Progenitor cell of endocrine pancreas (in vitro differentiated cells): ENCODE data around the gene MAG. TPM values are rescaled to one million over a fixed set of nuclear protein-coding genes. Genes with fewer than 3 reads are reported as not detected.

ENCODE experiments used
- DNase-seq: peaks from one replicate; pipeline ENCODE4 v3.0.0; 2021; ENCODE audit warnings: low spot score; ENCODE audit not compliant: unreplicated experiment
- H3K27ac Mint-ChIP-seq: 2 replicates; pipeline ENCODE4 v1.8.0; 2021; ENCODE audit warnings: mild to moderate bottlenecking, moderate library complexity, mixed read lengths
- H3K27me3 Mint-ChIP-seq: 2 replicates; pipeline ENCODE4 v1.8.0; 2021; ENCODE audit warnings: mixed read lengths
- H3K36me3 Mint-ChIP-seq: 2 replicates; pipeline ENCODE4 v1.8.0; 2022; ENCODE audit warnings: mixed read lengths; ENCODE audit not compliant: insufficient read depth
- H3K4me1 Mint-ChIP-seq: 2 replicates; pipeline ENCODE4 v1.8.0; 2021; ENCODE audit warnings: low read depth, mixed read lengths
- H3K4me3 Mint-ChIP-seq: 2 replicates; pipeline ENCODE4 v1.8.0; 2021; ENCODE audit warnings: low read depth, mild to moderate bottlenecking, moderate library complexity, mixed read lengths
- H3K9me3 Mint-ChIP-seq: 2 replicates; pipeline ENCODE4 v1.8.0; 2021; ENCODE audit warnings: low read depth, mixed read lengths
- total RNA-seq: library from RNA; stranded (reverse); gene quantifications from 2 replicates; pipeline ENCODE4 v1.2.1, GENCODE V29; 2021
- TF ChIP-seq, protein P1 (sequence below): fragments of 200-600 bp; sonication (generic); IDR thresholded peaks from one replicate; pipeline ENCODE4 v1.5.0; 2021; ENCODE audit warnings: antibody characterized with exemption, mild to moderate bottlenecking; ENCODE audit not compliant: unreplicated experiment

MAG gene
- total RNA-seq, 1 donor from 2014 or later = 1.4 TPM

GRCh38 chr19:35295792-35296462 lies 4.0 kb downstream of the MAG start:
- H3K36me3 Mint-ChIP-seq = no peaks in the 10 kb centered on the region
- DNase-seq = no peak
- H3K27ac Mint-ChIP-seq = no peak overlapping the region
- H3K27me3 Mint-ChIP-seq = peaks cover 19% of the 10 kb centered on the region
- no peaks in the 10 kb centered on the region for H3K4me1 Mint-ChIP-seq
- no peaks in the 10 kb centered on the region for H3K9me3 Mint-ChIP-seq
- H3K4me3 Mint-ChIP-seq = no peak overlapping the region
- TF ChIP-seq, protein P1, sequence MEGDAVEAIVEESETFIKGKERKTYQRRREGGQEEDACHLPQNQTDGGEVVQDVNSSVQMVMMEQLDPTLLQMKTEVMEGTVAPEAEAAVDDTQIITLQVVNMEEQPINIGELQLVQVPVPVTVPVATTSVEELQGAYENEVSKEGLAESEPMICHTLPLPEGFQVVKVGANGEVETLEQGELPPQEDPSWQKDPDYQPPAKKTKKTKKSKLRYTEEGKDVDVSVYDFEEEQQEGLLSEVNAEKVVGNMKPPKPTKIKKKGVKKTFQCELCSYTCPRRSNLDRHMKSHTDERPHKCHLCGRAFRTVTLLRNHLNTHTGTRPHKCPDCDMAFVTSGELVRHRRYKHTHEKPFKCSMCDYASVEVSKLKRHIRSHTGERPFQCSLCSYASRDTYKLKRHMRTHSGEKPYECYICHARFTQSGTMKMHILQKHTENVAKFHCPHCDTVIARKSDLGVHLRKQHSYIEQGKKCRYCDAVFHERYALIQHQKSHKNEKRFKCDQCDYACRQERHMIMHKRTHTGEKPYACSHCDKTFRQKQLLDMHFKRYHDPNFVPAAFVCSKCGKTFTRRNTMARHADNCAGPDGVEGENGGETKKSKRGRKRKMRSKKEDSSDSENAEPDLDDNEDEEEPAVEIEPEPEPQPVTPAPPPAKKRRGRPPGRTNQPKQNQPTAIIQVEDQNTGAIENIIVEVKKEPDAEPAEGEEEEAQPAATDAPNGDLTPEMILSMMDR = no peak

DNA sequence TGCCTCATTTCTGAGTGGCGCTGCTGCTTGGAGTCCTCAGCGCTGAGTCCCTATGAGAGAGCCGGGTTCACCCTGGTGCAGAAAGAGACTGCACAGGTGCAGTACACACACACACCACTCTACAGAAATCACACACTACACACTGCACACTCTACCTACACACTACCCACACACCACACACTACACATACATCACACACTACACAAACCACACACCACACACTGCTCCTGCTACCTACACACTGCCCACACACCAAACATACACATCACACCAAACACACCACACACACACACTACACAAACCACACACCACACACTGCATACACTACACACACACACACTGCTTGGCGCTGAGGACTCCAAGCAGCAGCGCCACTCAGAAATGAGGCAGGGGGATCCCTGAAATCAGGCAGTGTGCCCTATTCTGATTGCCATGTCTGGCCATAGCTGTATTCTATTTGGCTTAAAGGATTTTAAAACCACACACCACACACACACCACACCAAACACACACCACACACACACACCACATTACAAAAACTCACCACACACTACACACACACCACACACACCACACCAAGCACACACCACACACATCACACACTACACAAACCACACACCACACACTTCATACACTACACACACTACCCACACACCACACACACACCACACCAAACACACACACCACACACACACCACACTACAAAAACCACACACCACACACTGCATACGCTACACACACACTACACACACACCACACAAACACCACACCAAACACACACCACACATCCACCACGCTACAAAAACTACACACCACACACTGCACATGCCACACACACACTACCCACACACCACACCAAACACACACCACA lies 4.9 kb downstream of the MAG start:
- TF ChIP-seq, protein P1 = no peak
- H3K4me1 Mint-ChIP-seq = no peaks in the 10 kb centered on the region
- H3K4me3 Mint-ChIP-seq = no peak overlapping the region
- no peaks in the 10 kb centered on the region for H3K9me3 Mint-ChIP-seq
- no peak overlapping the region for H3K27ac Mint-ChIP-seq
- no peaks in the 10 kb centered on the region for H3K36me3 Mint-ChIP-seq
- no peak for DNase-seq
- peaks cover 17% of the 10 kb centered on the region for H3K27me3 Mint-ChIP-seq

DNA sequence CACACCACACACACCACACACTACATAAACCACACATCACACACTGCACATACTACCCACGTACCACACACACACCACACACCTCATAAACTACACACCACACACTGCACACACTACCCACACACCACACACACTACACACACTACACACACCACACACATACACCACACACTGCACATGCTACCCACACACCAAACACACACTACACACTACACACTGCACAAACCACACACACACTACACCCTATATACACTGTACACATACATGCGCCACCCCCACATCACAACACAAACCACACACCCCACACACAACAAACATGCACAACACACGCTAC lies 5.5 kb downstream of the MAG start:
- H3K27ac Mint-ChIP-seq = no peak overlapping the region
- H3K4me1 Mint-ChIP-seq = no peaks in the 10 kb centered on the region
- no peaks in the 10 kb centered on the region for H3K36me3 Mint-ChIP-seq
- H3K27me3 Mint-ChIP-seq = peaks cover 12% of the 10 kb centered on the region
- no peak for DNase-seq
- TF ChIP-seq, protein P1 = no peak
- H3K4me3 Mint-ChIP-seq = no peak overlapping the region
- H3K9me3 Mint-ChIP-seq = no peaks in the 10 kb centered on the region

DNA sequence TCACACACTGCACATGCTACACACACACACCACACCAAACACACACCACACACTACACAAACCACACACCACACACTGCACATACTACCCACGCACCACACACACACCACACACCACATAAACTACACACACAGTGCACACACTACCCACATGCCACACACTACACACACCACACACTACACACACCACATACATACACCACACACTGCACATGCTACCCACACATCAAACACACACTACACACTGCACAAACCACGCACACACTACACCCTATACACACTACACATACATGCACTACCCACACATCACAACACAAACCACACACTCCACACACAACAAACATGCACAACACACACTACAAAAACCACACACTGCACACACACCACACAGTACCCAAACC lies 6.0 kb downstream of the MAG start:
- no peaks in the 10 kb centered on the region for H3K36me3 Mint-ChIP-seq

DNA sequence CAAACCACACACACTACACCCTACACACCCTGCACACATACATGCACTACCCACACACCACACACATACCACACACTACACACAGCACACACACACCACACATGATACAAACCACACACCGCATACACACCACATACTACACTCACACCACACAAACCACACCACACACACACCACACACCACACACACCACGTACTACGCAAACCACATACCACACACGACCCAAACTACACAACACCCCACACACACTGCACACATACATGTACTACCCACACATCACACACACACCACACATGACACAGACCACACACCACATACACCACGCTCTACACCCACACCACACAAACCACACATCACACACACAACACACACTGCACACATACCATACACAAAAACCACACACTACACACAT lies 6.6 kb downstream of the MAG start:
- Mint-ChIP-seq H3K9me3 (no peaks in the 10 kb centered on the region), H3K4me3 (no peak overlapping the region), H3K4me1 (no peaks in the 10 kb centered on the region), H3K27me3 (peaks cover 3% of the 10 kb centered on the region), H3K36me3 (no peaks in the 10 kb centered on the region), H3K27ac (no peak overlapping the region)
- DNase-seq = no peak
- TF ChIP-seq, protein P1 = no peak

More for the DNA sequence above, 6.0 kb downstream of the MAG start:
- no peak overlapping the region for H3K27ac Mint-ChIP-seq
- H3K4me1 Mint-ChIP-seq = no peaks in the 10 kb centered on the region
- no peak for DNase-seq
- no peak overlapping the region for H3K4me3 Mint-ChIP-seq
- H3K27me3 Mint-ChIP-seq = peaks cover 8% of the 10 kb centered on the region
- H3K9me3 Mint-ChIP-seq = no peaks in the 10 kb centered on the region
- TF ChIP-seq, protein P1 = no peak
